LHCN-M2 (cell line): ENCODE results near the gene INKA1. TPM values are rescaled to one million over a fixed set of nuclear protein-coding genes. Genes with fewer than 3 reads are reported as not detected.
"Not testable (repeated sequence)": the region's sequence is repeated elsewhere in the genome, so short reads cannot be mapped to it uniquely, and the experiment has no call there.

Experiments used
- DNase-seq: peaks from one replicate; pipeline ENCODE4 v3.0.0-alpha.2; 2012; ENCODE audit warnings: low read depth
- polyA plus RNA-seq: library from polyadenylated mRNA; unstranded; fragments of >200 nt; gene quantifications from one replicate; pipeline ENCODE4 v1.2.1, GENCODE V29; 2012; ENCODE audit warnings: missing spikeins
- total RNA-seq: library from RNA; depleted of rRNA; stranded (reverse); fragments of >200 nt; gene quantifications from 2 replicates; pipeline ENCODE4 v1.2.3, GENCODE V29; 2014; rRNA removed

Gene INKA1
- 3.9 and 4.7 TPM in 2 replicates for total RNA-seq
- polyA plus RNA-seq, result 7.2 TPM

DNA sequence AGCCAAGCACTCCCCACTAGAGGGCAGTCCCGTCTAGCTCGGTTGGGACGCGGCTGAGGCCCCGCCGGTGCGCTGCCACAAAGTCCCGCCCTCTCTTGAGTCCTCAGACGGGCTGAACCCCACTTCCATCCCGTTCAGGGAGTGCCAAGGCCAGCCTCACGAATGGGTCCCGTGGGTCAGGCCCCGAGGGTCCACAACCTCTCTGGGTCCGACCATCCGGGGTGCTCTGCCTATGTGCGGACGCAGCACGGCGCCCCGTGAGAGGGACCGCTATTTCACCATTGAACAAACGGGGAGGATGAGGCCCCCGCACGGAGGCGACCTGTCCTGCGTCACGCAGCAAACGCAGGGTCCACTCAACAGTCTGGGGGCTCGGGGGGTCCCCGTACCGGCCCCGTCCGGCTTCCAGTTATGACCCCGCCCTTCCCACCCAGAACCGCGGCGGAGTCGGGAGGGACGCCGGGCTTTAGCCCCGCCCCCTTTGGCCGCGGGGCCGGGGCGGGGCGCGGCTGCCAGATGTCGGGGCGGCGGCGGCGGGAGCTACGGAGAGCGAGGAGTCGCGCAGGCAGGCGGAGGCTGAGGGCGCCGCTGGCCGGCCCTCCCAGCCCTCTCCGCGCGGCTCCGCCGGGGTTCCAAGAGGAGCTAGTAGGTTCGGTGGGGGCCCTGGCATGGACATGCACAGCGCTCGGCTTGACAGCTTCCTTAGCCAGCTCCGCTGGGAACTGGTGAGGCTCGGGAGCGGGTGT is at the start of gene INKA1:
INKA1 (plus strand) TSS at position 543 of the 746 bp plus-strand sequence; CDS start at position 675, 132 bp downstream.
- peak; percentile 73 for DNase-seq

DNA sequence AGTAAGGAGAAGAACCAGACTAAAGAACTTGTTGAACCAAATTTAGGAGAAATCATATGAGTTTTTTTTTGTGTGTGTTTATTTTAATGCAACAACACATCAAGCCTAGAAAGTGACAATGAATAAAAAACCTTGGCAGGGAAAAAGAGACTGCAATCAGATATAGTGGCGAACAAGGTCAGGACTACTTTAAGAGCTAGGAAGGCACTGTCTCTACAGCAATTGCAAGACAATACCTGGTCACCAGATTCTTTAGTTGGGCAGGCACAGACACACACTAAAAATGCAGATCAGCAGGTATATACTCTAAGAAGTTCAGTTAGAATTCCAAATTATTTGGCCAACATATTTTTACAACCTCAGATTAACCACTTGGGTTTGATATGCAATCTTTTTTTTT is 48.5 kb upstream of the INKA1 start:
- no peak for DNase-seq

DNA sequence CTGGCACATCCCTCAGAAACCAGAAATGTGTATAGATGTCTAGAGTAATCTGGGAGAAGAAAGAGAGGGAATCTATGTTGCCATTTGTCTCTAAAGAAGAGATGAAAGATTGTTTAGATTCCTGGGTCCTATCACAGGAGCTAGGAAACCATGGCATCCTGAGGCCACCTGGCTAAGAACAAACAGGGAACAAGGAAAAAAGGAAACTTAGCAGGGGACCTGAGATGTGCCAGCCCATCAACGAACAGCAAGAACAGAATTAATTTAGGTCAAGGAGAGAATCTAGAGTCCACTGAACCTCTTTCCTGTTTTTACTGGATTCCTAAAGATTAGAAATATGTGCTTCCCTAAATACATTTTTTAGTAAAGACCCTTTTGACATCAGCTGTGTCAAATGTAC is 47.0 kb upstream of the INKA1 start:
- no peak for DNase-seq

DNA sequence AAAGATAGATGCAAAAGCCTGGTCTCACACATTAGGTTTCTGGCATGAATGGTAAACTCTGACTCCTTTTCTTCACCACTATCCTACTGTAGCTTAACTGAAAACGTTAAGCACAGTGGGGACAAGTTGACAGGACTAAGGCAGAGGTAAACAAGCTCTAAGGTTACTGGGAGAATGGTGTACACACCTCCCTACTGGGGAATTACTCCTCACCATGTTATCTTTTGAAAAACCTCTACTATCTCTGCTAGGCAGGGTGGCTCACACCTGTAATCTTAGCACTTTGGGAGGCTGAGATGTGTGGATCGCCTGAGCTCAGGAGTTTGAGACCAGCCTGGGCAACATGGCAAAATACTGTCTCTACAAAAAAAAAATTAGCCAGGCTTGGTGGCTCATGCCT is 45.9 kb upstream of the INKA1 start:
- DNase-seq, result no peak

DNA sequence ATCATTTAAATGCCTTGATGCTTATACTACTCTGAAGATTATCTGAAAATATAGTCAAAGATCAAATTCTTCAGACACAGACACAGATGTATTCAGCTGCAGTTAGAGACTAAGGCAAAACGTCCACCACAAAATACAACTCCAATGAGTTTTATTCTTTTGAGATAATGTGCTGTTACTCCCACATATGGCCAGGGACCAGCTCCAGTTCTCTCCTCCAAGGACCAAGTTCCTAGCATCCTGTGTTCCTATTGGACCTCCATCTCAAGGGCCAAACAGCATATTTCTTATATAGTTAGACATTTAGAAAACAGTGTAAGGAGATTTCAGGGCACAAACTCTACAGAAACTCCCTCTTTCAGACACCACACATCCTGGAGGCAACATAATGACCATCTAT is 43.8 kb upstream of the INKA1 start:
- no peak for DNase-seq

DNA sequence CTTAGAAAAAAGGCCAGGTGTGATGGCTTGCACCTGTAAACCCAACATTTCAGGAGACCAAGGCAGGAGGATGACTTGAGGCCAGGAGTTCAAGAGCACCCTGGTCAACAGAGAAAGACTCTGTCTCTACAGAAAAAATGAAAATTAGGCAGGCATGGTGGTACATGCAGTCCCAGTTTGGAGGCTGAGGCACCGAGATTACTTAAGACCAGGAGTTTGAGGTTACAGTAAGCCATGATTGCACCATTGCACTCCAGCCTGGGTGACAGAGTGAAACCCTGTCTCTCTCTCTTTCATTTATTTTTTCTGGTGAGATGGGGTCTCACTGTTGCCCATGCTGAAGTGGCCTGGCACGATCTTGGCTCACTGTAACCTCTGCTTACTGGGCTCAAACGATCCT is 41.4 kb upstream of the INKA1 start:
- DNase-seq, result no peak

DNA sequence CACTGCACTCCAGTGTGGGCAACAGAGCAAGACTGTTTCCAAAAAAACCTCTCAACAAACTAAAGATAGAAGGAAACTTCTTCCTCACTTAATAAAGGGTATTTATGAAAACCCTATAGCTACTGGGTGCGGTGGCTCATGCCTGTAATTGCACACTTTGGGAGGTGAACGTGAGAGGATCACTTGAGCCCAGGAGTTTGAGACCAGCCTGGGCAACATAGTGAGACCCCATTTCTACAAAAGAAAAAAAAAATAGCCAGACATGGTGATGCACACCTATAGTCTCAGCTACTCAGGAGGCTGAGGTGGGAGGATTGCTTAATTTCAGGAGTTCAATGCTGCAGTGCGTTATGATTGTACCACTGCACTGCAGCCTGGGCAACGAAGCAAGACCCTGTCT is 39.1 kb upstream of the INKA1 start:
- DNase-seq, result no peak

DNA sequence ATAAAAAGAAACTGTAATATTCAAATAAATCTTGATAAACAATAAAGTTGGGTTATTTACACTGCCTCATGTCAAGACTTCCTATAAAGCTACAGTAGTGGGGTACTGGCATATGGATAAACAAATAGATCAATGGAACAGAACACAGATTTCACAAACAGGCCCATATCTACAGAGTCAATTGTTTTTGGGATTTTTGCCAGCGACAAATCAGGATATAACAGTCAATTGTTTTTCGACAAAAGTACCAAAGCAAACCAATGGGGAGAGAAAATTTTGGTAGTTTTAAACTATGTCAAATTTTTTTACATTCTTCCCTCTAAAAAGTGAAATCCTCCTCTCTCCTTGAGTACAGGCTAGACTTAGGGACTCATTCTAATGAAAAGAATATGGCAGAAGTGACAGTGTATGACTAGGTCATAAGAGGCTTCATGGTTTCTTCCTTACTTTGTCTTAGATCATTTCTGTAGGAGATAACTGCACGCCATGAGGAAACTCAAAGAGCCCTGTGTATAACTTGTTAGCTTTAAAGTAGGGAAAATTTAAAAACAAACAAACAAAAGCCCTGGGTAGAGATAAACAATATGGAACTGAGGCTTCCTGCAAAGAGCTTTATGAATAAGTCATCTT is 33.7 kb upstream of the INKA1 start:
- DNase-seq, result no peak

DNA sequence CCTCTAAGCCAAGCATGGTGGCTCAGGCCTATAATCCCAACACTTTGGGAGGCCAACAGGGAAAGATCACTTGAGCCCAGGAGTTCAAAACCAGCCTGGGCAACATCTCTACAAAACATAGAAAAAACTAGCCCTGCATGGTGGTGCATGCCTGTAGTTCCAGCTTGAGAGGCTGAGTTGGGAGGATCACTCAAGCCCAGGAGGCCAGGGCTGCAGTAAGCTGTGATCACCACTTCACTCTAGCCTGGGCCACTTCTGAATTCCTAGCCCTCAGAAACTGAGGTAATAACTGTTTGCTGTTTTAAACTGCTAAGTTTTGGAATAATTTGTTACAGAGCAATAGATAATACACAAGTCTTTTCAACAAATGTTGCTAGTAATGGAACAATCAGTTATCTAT is 33.1 kb upstream of the INKA1 start:
- no peak for DNase-seq

DNA sequence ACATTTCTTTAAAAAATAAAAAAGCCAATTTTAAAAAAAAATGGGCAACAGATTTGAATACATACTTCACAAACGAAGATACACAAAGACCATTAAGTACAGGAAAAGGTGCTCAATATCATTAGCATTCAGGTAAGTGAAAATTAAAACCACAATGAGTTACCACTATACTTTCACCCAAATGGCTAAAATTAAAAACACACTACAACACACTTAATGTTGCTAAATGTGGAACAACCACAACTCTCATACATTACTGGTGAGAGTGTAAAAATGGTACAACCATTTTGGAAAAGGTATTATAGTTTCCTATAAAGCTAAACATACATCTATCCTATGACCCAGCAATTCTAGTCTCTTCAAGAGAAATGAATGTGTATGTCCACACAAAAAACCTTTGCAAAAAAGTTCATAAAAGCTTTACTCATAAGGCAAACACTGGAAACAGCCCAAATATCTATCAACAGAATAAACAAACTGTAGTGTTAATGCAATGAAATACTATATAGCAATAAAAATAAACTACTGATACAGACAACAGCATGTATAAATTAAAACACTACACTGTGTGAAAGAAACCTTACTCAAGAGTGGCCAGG is 31.6 kb upstream of the INKA1 start:
- DNase-seq, result no peak

DNA sequence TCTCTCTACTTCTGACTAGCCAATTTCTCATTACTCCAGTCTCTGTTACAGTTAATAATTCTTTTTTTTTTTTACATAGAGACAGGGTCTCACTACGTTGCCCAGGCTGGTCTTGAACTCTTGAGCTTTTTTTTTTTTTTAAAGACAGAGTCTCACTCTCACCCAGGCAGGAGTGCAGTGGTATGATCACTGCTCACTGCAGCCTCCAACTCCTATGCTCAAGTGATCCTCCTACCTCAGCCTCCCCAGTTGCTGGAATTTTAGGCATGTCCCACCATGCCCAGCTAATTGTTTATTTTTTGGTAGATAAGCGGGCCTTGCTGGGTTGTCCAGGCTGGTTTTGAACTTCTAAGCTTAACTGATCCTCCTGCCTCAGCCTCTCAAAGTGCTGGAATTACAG is 30.4 kb upstream of the INKA1 start:
- no peak for DNase-seq

DNA sequence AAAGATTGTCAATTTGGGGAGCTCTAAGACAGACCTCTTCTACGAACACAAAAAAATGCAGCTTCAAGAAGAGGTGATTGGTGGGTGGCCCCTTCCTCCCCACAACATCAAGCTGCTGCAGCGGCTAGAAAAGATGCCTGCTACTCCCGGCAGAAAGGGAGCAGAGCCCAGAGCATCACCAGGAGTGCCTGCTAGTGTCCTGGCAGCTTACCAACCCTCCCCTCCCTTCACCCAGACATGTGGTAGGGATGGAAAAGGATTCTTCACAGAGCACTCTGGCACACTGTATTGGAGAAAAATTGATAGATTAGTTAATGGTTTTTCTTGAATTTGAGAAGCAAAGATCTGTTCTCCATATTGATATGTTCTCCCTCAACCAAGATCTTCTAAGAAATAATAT is 27.5 kb upstream of the INKA1 start:
- no peak for DNase-seq

DNA sequence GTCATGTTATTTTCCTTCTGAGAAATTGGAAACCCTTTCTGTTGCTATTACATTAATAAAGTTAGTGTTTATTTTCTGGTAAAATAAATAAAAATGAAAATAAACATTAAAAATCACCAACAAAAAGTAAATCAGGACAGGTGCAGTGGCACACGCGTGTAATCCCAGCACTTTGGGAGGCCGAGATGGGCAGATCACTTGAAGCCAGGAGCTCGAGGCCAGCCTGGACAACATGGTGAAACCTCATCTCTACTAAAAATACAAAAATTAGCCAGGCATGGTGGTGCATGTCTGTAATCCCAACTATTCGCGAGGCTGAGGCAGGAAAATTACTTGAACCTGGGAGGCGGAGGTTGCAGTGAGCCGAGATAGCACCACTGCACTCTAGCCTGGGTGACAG is 27.0 kb upstream of the INKA1 start:
- not testable (repeated sequence) for DNase-seq

DNA sequence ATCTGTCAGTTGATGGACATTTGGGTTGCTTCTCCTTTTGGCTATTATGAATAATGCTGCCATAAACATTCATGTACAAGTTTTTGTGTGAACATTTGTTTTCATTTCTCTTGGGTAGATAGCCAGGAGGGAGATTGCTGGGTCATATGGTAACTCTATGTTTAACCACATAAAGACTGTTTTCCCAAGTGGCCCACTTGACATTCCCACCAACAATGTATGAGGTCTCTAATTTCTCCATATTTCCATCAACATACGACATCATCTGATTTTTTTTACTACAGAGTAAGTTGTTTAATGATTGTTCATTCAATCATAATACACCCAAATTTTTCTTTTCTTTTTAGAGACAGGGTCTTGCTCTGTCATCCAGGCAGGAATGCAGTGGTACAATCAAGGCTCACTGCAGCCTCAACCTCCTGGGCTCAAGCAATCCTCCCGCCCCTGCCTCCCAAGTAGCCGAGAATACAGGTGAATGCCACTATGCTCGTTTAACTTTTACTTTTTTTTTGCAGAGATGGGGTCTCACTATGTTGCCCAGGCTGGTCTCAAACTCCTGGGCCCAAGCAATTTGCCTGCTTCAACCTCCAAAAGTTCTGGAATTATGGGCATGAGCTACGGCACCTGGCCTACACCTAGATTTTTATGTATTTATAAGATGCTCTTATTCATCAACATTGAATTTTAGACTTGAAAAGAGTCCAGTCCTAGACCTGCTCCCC is 23.5 kb upstream of the INKA1 start:
- no peak for DNase-seq

DNA sequence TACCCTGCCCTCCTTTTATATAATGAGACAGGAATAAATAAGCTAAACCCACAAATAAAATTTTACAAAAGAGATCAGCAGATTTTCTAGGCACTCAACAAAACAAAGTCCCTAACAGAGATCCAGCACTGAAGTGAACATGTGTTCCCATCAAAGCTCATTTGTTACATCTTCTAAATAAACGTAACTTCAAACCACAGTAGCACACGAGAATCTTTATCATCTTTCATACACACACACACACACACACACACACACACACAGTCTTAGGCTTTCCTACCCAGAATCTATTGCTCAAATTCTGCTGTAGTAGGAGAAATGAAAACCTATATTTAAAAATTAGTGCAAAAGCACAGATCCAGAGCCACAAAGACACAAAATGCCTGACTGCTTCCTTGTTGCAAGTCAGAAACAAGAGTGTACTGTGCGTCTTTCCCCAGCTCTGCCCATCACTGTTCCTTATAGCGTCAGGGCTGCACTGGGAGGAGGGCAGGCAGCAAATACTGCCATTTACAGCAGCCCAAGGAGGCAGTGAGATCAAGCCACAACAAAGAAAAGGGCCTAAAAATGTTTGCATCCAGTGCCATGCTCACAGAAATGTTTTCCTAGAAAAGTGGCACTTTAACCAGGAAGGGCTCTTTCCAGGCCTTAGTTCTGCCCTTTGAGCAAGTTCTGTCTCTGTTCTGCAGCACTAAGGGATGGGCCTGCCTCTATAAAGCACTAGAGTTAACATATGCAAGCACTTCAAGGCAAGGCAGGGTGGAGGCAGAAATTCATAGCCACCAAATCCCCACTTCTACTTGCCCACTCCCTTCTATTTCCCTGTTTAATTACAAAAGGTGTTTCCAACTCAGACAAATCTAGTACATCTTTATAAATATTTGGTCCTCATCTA is 22.7 kb upstream of the INKA1 start:
- DNase-seq, result no peak

DNA sequence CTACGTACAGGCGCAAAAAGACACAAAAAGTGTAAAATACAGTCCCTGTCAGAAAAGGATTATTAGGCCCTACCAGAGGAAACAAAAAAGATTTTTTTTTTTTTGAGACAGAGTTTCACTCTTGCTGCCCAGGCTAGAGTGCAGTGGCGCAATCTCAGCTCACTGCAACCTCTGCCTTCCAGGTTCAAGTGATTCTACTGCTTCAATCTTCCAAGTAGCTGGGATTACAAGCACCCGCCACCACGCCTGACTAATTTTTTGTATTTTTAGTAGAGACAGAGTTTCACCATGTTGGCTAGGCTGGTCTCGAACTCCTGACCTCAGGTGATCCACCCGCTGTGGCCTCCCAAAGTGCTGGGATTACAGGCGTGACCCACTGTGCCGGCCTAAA is 22.1 kb upstream of the INKA1 start:
- not testable (repeated sequence) for DNase-seq

DNA sequence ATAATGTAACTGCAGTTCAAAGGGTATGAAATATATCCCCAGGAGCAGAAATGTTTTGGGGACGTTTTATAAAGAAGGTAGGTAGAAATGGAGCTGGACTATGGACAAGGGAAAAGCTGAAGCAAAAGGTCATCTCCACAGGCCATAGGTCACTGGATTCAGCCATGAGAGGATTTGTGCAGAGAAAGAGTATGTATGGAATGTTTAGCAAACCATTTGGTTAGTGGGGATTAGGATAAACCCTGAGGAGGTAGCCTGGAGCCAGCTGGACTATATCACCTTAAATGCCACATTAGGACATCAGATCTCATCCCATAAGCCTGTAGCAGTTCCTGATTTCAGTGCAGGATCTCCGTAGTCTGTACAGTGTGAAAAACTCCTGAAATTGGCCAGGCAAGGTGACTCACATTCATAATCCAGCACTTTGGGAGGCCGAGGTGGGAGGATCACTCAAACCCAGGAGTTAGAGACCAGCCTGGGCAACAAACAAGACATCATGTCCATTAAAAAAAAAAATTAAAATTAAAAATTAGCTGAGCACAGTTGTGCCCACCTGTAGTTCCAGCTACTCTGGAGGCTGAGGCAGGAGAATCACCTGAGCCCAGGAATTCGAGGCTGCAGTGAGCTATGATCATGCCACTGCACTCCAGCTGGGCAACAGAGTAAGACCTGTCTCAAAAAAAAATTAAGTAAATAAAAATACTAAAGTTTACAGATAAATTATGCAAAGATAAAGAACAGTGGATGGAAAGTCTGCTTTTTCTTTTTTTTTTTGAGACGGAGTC is 21.5 kb upstream of the INKA1 start:
- DNase-seq, result no peak

DNA sequence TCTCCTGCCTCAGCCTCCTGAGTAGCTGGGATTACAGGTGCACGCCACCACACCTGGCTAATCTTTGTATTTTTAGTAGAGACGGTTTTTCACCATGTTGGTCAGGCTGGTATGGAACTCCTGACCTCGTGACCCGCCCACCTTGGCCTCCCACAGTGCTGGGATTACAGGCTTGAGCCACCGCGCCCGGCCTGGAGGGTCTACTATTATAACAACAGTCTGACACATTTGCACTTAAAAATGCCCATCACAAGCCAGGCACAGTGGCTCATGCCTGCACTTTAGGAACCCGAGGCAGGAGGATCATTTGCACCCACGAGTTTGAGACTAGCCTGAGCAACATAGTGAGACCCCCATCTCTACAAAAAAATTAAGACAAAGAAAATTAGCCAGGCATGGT is 20.8 kb upstream of the INKA1 start:
- DNase-seq, result not testable (repeated sequence)

DNA sequence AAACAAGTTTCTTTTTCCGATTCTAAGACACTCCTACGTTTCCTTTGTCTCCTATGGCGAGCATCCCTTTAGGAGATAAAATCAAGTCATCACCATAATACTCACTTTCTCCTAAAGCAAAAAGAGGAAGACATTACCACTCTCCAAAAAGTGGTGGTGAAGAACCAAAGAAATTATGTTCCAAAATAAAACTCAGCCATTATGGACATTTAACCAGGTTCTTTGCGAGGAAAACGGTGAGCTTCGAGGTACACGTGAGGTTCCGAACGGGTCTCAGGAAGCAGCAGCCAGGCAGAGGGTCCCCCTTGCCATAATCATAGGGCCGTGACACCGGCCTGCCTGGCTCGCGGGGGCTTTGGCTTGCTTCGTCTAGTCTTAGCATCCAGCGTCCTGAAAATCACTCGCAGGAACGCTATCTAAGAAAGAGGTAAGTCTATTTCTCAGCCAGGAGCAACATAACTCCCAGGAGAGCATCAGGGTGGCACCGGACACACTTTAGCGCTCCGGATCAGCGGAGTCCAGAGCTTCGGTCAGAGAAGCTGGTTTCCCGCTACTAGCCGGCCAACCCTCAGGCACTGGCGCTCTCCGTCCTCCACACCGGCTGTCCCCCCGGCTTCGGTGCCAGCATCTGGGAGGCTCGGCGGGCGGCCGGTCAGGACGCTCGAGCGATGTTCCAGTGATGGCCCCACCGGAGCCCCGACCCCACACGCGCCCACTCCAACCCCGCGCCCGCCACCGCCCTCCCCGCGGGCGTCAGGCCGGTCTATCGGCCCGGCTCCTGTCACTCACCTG is 17.3 kb upstream of the INKA1 start:
- DNase-seq, result no peak
